Mesenteric fat pad (tissue), 1 donor: ENCODE results near the gene COX11. TPM values are rescaled to one million over a fixed set of nuclear protein-coding genes. Genes with fewer than 3 reads are reported as not detected.

Experiments used
- total RNA-seq: library from RNA; stranded (reverse); fragmentation: NEBNext Ultra II Directional; extraction: Animal tissue kit (Norgen Biotek cat#: 25700); gene quantifications from one replicate; pipeline ENCODE4 v1.2.1, GENCODE V29; 2021
- donor health status: DM: yes; HTN: yes; CAD: no.

COX11 gene
- total RNA-seq, 1 donor from 2014 or later, result 40.4 TPM

Other genes with a start within 250 kb of the COX11 start
- 16.4 TPM for gene TOM1L1, start 67.8 kb downstream of the COX11 start, total RNA-seq
- 8.6 TPM for gene STXBP4, start 111 bp upstream of the COX11 start, total RNA-seq